ENCODE data around the gene LRP8. TPM values are rescaled to one million over a fixed set of nuclear protein-coding genes. Genes with fewer than 3 reads are reported as not detected.

LRP8 gene
- total and polyA plus RNA-seq, 2 experiments from 2014 or later = 1.3 to 8.9 TPM

GRCh38 chr1:53281133-53281532 is 46.7 kb downstream of the LRP8 start:
- in situ Hi-C loops (cut with MboI) = no loop called here
- Histone ChIP-seq H2AFZ (no peak overlapping the region), H3K36me3 (ENCODE audit: low read depth) (no peaks in the 10 kb centered on the region), H3K4me2 (ENCODE audit: unreplicated experiment) (no peak overlapping the region), H3F3A (ENCODE audit: insufficient read depth) (no peaks in the 10 kb centered on the region), H3K4me1 (ENCODE audit: insufficient read depth) (no peaks in the 10 kb centered on the region), H3K4me3 (no peak overlapping the region), H4K20me1 (ENCODE audit: insufficient read depth) (no peaks in the 10 kb centered on the region), H3K27ac (no peak overlapping the region), H3K9me2 (ENCODE audit: insufficient read depth) (no peaks in the 10 kb centered on the region), H3K27me3 (replicated peaks; ENCODE audit: insufficient read depth) (no peaks in the 10 kb centered on the region), H3K79me2 (ENCODE audit: insufficient read depth) (no peaks in the 10 kb centered on the region), H3K9ac (no peak overlapping the region), H3K9me3 (ENCODE audit: low read depth) (no peaks in the 10 kb centered on the region)
- 84 to 92% methylated on average over 9 of the region's 9 CpGs for WGBS, 2 experiments (ENCODE audit: low coverage in 1 of 2, low lambda C conversion rate in 2 of 2, missing lambda C conversion rate in 2 of 2)
- TF ChIP-seq EZH2phosphoT487 (IDR thresholded peaks at IDR 0.05; ENCODE audit: insufficient read depth, low read depth) = no peak
- no peak for DNase-seq

- no peaks in the 10 kb centered on the region for H3K27me3 ChIP-seq (replicated peaks; ENCODE audit: insufficient read depth)
- no peaks in the 10 kb centered on the region for H3K36me3 ChIP-seq (ENCODE audit: low read depth)
- H4K20me1 ChIP-seq (ENCODE audit: insufficient read depth) = no peaks in the 10 kb centered on the region
- no peak overlapping the region for H3K4me3 ChIP-seq
- no peak overlapping the region for H2AFZ ChIP-seq
- H3K9ac ChIP-seq = no peak overlapping the region
- in situ Hi-C loops (cut with MboI) = no loop called here
- no peak overlapping the region for H3K27ac ChIP-seq
- H3F3A ChIP-seq (ENCODE audit: insufficient read depth) = no peaks in the 10 kb centered on the region
- no peaks in the 10 kb centered on the region for H3K9me2 ChIP-seq (ENCODE audit: insufficient read depth)
- H3K4me1 ChIP-seq (ENCODE audit: insufficient read depth) = no peaks in the 10 kb centered on the region
- 82 to 85% methylated on average over 8 of the region's 8 CpGs for WGBS, 2 experiments (ENCODE audit: low coverage in 1 of 2, low lambda C conversion rate in 2 of 2, missing lambda C conversion rate in 2 of 2)
- no peaks in the 10 kb centered on the region for H3K9me3 ChIP-seq (ENCODE audit: low read depth)
- no peak for DNase-seq
- H3K4me2 ChIP-seq (ENCODE audit: unreplicated experiment) = no peak overlapping the region
- no peaks in the 10 kb centered on the region for H3K79me2 ChIP-seq (ENCODE audit: insufficient read depth)
- TF ChIP-seq EZH2phosphoT487 (IDR thresholded peaks at IDR 0.05; ENCODE audit: insufficient read depth, low read depth) (no peak), EZH2 (IDR thresholded peaks at IDR 0.05; ENCODE audit: insufficient read depth, poor library complexity, severe bottlenecking) (no peak)
These were observed 47.4 kb downstream of the LRP8 start for GRCh38 chr1:53280496-53280895.

- Histone ChIP-seq H3K36me3 (ENCODE audit: low read depth) (no peaks in the 10 kb centered on the region), H4K20me1 (ENCODE audit: insufficient read depth) (no peaks in the 10 kb centered on the region), H3K79me2 (ENCODE audit: insufficient read depth) (no peaks in the 10 kb centered on the region), H3F3A (ENCODE audit: insufficient read depth) (no peaks in the 10 kb centered on the region), H3K27me3 (replicated peaks; ENCODE audit: insufficient read depth) (no peaks in the 10 kb centered on the region), H3K9me3 (ENCODE audit: low read depth) (no peaks in the 10 kb centered on the region), H3K4me2 (ENCODE audit: unreplicated experiment) (no peak overlapping the region), H3K27ac (no peak overlapping the region), H3K9me2 (ENCODE audit: insufficient read depth) (no peaks in the 10 kb centered on the region), H3K9ac (no peak overlapping the region), H2AFZ (no peak overlapping the region), H3K4me1 (ENCODE audit: insufficient read depth) (no peaks in the 10 kb centered on the region), H3K4me3 (no peak overlapping the region)
- 88 to 92% methylated on average over 12 to 14 of the region's 14 CpGs for WGBS, 2 experiments (ENCODE audit: low coverage in 1 of 2, low lambda C conversion rate in 2 of 2, missing lambda C conversion rate in 2 of 2)
- DNase-seq = no peak
- in situ Hi-C loops (cut with MboI) = loop anchor here (5.0 kb wide), 1 partner anchor 113 kb away; no protein-coding TSS in a partner anchor
- no peak for TF ChIP-seq EZH2 (IDR thresholded peaks at IDR 0.05; ENCODE audit: insufficient read depth, poor library complexity, severe bottlenecking)
- no peak for TF ChIP-seq EZH2phosphoT487 (IDR thresholded peaks at IDR 0.05; ENCODE audit: insufficient read depth, low read depth)
These were observed 48.3 kb downstream of the LRP8 start for GRCh38 chr1:53279296-53280200.

GRCh38 chr1:53278298-53278725 is 49.6 kb downstream of the LRP8 start:
- H4K20me1 ChIP-seq (ENCODE audit: insufficient read depth) = no peaks in the 10 kb centered on the region
- no peak overlapping the region for H3K27ac ChIP-seq
- no peak overlapping the region for H2AFZ ChIP-seq
- in situ Hi-C loops (cut with MboI) = loop anchor here (5.0 kb wide), 1 partner anchor 114 kb away; no protein-coding TSS in a partner anchor
- H3K4me3 ChIP-seq = no peak overlapping the region
- no peaks in the 10 kb centered on the region for H3K4me1 ChIP-seq (ENCODE audit: insufficient read depth)
- no peaks in the 10 kb centered on the region for H3F3A ChIP-seq (ENCODE audit: insufficient read depth)
- H3K4me2 ChIP-seq (ENCODE audit: unreplicated experiment) = no peak overlapping the region
- H3K36me3 ChIP-seq (ENCODE audit: low read depth) = no peaks in the 10 kb centered on the region
- H3K9me3 ChIP-seq (ENCODE audit: low read depth) = no peaks in the 10 kb centered on the region
- TF ChIP-seq EZH2 (IDR thresholded peaks at IDR 0.05; ENCODE audit: insufficient read depth, poor library complexity, severe bottlenecking) (no peak), EZH2phosphoT487 (IDR thresholded peaks at IDR 0.05; ENCODE audit: insufficient read depth, low read depth) (no peak)
- 14% methylated on average over 8 of the region's 8 CpGs for WGBS, 2 experiments (ENCODE audit: low coverage in 1 of 2, low lambda C conversion rate in 2 of 2, missing lambda C conversion rate in 2 of 2)
- H3K9me2 ChIP-seq (ENCODE audit: insufficient read depth) = no peaks in the 10 kb centered on the region
- H3K79me2 ChIP-seq (ENCODE audit: insufficient read depth) = no peaks in the 10 kb centered on the region
- DNase-seq = peak; percentile 59
- H3K27me3 ChIP-seq (replicated peaks; ENCODE audit: insufficient read depth) = no peaks in the 10 kb centered on the region
- H3K9ac ChIP-seq = no peak overlapping the region

All from GM23248 (cell line).